Inferior parietal cortex (tissue), 1 donor: ENCODE results near the gene KRT37.

Experiments used
- DNase-seq: peaks from one replicate; pipeline ENCODE4 v3.0.0-alpha.2; 2016; ENCODE audit errors: extremely low spot score

The KRT37 gene

DNA sequence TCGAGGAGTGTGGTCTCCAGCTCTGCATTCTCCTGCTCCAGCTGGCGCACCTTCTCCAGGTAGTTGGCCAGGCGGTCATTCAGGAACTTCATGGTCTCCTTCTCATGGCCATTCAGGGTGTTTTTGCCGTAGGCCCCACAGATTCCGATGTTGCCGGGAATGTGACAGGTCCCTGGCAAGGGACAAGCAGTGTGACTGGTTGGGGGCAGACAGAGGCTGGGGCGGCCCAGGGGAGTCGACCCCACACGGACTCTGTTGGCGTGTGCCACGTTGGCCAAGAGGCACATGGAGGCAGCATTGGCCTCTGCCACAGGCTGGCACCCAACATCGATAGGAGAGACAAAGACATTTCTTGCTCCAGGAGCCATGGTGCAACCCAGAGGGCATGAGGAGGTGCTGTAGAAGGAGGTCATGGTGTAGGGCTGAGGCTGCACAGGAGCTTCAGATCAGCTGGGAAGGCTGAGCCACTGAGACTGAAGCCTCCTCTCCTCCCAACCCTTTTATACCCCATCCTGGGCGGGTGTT, at the start of gene KRT37:
KRT37 (minus strand) TSS at position 475 of the 525 bp plus-strand sequence; CDS start at position 413, 62 bp downstream.
- DNase-seq: no peak

DNA sequence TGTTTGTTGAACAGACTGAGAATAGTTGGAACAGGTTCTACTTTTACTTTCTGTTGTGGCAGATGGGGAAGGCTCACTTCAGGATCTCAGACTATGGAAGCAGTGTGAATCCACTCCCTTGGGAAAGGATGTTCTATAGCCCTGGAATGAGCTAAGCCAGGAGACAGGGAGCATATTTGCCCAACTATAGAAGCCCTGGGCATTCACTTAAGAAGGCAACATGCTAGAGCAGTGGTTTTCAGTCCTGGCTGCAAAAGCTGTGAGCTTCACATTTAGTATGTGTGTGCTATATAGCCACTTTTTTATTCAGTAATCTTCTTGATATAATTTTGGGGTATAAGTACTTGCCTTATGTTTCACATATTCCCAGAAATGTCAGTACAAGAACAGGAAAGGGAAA, 44.0 kb upstream of the KRT37 start:
- DNase-seq: no peak

DNA sequence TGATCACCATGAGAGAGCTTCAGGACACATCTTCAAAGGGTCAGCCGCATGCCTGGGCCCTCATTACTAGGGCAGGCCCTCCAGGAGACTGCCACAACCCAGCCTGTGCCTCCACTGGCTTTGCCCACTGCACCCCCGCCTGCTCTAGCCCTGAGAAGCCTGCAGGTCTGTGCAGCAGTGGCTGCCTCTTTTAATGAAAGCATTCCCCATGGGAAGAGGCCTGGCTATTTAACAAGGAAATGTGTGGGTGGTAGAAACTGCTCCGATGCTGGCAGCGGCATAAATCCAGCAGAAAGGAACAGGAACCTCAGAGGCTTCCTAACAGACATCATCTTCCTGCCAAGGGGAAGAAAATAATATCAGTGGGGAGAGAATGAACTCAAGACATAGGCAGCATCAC, 43.2 kb upstream of the KRT37 start:
- DNase-seq: no peak

DNA sequence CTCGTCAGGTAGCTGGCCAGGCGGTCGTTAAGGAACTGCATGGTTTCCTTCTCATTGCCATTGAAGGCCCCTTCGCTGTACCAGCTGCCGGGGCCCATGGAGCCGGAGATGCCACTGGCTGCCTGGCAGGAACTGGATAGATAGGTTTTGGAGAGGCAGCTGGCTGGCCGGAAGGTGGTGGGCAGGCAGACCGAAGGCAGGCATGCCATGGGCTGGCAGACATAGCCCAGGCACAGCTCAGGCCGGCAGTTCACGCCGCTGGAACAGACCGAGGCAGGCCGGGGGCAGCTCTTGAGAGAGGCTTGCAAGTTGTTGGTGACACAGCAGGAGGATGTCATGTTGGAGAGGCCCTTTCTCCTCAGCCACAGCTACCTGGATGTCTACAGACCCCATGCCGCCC, 42.6 kb upstream of the KRT37 start, which contains the start of gene KRT32:
KRT32 (minus strand) TSS at position 399 of the 400 bp plus-strand sequence; CDS start at position 338, 61 bp downstream.
- DNase-seq: no peak

DNA sequence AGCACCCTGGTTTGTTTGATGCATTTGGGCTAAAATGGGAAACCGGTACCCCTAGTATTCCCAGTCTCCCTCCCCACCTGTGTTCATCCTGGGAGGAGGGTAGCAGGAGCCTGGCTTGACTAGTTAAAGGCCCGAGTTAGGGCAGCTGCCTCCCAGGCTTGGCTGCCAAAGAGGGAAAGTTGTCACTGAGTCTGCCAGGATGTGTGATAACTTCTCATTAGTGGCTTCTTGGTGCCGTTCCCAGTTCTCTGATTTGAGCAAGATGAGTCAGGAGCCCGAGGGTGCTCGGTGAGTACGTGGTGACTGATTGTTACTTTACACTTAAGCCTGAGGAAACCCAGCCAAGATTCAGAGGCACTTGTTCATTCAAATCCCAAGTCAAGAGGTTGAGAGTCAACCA, 40.3 kb upstream of the KRT37 start:
- DNase-seq: peak; percentile 66

DNA sequence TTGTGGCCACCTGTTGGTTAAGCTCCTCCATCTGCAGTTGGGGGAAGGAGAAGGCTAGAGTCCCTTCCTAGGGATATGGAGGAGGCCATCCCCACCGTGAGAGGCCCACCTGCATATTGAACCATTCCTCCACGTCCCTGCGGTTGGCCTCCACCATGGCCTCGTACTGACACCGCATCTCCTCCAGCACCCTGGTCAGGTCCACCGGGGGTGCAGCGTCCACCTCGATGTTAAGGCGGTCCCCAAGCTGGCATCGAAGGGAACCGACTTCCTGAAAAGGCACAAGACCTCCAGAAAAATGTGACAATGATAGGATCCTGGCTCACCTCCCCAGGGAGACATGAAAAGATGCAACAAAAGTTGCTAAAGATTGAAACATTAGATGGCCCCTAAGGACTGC, 39.8 kb upstream of the KRT37 start:
- DNase-seq: no peak

DNA sequence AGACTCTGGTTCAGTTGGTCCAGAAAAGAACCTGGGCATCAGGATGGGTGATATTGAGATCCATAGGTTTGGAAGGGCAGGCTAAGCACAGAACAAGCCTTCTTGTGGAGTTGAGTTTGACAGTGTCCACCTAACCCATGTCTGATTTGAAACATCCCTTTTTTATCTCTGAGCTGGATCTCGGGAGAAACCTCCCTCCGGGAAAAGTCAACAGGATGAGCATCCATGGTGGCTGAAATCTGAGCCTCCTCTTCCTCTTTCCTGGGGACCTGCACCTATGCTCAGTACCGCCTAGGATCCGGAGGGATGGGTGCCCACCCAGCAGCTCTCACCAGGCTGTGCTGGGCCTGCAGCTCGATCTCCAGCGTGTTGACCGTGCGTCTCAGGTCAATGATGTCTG, 39.4 kb upstream of the KRT37 start:
- no peak for DNase-seq

DNA sequence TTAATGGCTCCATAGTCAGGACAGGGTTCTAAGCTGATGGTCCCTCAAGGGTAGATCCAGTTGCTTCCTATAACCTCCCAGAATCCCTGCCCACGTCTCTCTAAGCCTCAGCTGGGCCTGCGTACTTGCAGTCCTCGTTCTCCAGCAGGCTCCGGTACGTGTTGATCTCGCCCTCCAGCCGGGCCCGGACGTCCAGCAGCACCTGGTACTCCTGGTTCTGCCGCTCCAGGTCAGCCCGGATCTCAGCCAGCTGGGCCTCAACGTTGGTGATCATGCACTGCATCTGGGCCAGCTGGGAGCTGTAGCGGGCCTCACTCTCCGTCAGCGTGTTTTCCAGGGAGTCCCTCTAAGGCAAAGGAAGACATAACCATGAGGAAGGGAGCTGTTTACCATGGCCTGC, 38.3 kb upstream of the KRT37 start:
- DNase-seq: no peak

DNA sequence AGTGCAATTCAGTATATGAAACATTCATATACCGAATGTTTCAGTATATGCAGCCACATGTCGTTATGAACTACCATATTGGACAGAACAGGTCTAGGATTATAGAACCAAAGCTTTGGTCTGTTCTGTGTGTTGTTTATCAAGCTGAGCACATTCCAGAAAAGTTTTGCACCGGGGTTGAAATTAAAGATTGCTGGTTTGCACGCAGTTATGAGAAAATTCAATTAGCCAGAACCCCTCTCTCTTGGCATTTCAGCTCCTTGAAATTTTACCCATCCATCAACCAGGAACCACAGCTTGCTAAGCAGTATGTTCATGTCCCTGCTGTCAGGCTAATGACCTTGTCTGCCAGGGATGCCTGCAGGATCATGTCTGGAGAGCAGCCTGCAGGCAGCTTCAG, 33.3 kb upstream of the KRT37 start:
- DNase-seq: no peak

DNA sequence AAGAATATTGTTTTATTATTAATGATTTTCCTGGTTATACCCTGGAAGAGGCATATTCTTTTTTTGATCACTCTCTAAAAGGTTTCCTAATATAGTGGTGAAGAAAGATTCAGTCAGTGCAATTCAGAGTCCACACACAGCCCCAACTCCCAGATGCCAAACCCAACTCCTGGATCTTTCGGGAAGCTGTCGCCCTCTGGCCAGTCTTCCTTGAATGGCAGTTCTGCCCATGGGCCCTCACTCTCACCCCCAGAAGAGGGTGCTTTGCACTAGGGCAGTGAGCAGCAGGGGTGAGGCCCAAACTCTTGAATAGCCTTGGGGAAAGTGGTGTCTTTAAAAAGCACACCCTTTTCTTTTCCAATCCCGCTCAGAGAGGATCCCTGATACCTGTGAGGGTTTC, 31.8 kb upstream of the KRT37 start:
- DNase-seq: no peak

DNA sequence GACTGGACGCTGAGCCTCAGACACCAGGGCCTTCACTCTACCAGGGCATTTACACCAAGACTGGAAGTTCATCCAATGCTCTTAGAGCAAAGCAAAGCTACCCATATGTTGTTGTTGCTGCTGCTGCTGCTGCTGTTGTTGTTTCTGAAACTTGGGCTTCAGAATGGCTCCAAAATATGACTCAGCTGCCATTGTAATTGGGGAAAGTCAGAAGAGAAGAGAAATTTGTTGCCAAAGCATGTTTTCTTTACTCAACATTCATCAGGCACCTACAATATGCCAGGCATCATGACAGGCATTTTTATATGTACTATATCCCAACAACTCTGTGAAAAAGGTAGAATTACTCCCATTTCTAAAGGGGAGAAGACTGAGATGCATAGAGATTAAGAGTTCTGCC, 30.9 kb upstream of the KRT37 start:
- no peak for DNase-seq

DNA sequence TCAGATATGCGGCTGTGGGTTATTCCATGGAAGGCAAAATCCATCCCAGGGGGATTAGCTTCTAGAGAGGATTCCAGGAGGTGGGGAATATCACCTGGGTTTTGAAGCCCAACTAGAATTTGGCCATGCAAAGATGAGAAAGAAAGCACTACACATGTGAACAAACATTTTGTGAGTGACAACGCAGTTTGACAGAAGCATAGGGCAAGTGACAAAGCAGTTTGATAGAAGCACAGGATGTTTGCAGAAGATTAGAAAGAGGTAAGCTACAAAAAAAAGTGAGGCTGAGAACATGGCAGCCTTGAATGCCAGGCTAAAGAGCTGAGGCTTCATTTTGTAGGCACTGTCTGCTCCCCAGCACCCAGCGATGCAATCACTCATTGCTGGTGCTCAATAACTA, 28.7 kb upstream of the KRT37 start:
- DNase-seq: no peak

DNA sequence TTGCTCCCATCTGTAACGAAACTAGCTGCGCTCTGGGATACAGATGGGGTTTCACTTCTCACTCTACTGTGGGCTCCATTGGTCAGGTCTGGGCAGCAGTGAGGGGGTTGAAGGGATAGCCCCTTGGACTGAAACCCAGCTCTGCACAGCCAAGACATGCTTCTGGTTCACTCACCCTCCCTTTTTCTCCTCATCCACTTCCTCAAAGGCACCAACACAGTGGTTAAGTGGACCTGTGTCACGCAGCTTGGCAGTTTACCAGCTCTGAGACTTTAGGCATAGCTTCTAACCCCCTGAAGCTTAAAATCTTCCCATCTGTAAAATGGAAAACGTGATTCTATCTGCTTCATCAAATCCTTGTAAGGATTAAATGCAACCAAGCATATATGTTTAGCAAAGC, 27.9 kb upstream of the KRT37 start:
- no peak for DNase-seq

DNA sequence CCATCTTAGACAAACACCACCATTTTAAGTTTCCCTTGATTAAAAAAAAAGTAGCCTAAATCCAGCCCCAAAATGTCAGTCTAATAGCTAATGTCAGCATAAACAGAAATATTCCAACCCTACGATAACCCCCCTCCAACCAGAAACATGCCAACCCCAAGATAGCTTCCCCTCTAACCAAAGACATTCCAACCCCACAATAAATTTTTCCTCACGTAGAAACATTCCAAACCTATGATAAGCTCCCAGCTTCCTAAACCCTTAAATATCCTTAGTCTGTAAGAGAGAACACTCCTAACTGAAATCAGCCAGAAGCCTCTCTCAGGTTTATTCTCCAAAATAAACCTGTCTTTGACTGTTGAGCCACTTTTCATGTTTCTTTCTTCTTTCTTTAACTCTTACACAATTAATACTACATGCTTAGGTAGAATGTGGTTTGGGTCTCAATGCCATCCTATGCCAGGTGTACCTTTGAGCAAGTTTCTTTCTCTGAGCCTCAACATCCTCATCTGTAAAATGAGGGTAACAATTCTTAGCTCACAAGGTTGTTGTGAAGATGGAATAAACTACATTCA, 26.9 kb upstream of the KRT37 start:
- DNase-seq: no peak

DNA sequence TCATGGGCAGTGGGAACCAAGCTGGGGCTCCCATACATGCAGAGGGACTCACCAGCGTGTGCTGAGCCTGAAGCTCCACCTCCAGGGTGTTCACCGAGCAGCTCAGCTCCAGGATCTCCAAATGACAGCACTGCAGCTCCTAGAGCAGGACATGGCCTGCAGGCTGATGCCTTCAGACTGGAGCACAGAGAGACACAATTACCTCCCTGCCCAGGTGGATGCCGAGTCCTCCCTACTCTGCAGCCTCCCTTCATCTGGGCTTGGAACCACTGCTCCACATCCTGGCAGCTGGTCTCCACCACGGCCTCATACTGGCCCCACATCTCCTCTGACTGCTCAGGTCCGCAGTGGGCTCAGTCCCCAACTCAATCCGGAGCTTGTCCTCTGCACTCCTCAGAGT, 24.6 kb upstream of the KRT37 start:
- DNase-seq: no peak

DNA sequence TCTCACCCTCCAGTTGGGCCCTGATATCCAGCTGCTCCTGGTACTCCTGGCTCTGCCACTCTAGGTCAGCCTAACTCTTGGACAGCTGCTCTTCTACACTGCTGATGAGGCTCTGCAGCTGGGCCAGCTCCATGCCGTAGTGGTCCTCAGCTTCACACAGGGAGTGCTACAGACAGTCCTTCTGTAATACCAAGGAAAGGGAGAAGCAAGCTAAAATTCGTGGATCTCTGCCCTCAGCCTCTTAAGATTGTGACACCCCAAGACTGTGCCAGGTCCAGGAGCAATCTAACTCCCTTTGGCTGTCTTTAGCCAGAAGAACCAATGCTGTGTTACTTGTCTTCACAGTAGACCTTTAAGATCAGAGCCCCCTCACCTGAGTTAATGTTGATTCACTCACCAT, 24.1 kb upstream of the KRT37 start:
- no peak for DNase-seq

DNA sequence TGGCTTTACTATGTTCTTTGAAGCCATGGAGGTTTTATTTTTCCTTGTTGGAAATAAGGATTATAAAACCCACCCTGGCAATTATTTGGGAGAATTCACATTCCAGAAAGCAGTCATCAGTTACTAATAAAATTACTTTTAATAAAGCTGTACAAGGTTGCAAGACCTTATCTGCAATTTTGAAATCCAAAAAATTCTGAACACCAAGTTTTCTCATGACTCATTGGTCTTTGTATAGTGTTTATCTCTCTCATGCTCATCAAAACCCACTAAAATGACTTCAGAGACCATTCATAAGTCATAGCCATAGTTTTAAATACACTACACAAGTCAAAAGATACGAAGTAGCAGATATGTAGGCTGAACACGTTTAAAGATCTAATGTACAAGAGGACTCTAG, 22.4 kb upstream of the KRT37 start:
- DNase-seq: no peak

DNA sequence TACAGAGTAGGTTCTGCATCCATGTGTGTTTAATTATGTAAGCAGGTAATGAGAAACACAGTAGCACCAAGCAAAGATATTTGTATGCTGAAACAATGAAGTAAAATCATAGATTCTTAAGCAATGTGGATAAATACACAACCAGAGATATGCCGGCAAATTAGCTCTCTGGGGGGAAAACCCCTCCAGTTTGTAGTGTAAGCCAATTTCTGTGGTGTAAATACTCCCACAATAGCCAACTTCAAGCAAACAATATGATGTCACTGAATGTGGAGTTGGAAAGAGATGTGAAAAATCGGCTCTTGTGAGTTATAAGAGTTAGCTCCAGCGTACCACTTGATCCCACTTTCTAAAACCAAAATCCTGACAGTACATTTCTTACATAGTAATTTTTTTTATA, 20.3 kb upstream of the KRT37 start:
- no peak for DNase-seq

DNA sequence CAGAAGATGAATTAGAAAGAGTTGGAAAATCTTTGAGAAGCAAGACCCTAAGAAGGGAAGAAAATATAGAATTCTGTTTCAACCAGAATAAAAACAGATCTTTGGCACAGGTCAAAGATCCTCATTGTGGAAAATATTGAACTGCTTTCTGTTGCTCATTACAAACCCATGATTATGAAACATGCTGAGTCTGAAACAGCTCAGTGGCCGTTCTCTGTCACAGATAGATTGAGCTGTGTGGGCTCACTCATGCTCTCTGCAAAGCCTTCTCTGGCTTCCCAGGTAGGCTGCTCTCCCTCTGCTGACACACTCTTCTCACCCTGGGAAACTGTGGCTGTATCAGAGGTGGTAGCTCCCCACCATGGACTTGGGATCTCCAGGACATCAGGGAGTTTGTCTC, 19.8 kb upstream of the KRT37 start:
- no peak for DNase-seq

DNA sequence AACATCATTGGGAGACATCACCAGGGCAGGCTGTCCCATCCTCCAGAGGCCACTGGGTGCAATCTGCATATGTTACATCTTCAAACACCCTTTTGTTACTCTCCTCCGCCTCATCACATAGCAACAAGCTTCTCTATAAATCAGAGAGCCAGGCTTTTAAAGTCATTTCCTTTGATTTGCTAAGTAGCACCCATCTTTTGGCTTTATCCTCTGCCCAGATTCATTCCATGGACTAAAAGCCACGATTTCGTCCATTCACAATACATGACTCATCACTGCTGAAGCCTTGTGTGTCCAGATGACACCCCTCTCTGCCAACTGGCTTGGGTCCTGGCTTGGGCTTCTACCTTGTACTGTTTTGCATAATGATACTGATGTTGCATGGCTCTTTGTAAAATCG, 18.4 kb upstream of the KRT37 start:
- no peak for DNase-seq

DNA sequence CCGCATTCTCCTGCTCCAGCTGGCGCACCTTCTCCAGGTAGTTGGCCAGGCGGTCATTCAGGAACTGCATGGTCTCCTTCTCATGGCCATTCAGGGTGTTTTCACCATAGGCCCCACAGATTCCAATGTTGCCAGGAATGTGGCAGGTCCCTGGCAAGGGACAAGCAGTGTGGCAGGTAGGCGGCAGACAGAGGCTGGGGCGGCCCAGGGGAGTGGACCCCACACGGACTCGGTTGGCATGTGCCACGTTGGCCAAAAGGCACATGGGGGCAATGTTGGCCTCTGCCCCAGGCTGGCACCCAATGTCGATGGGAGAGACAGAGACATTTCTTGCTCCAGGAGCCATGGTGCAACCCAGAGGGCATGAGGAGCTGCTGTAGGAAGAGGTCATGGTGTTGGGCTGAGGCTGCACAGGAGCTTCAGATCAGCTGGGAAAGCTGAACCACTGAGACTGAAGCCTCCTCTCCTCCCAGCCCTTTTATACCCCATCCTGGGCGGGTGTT, 16.2 kb upstream of the KRT37 start, which contains the start of gene KRT38:
KRT38 (minus strand) TSS at position 453 of the 503 bp plus-strand sequence; CDS start at position 391, 62 bp downstream.
- DNase-seq: no peak

DNA sequence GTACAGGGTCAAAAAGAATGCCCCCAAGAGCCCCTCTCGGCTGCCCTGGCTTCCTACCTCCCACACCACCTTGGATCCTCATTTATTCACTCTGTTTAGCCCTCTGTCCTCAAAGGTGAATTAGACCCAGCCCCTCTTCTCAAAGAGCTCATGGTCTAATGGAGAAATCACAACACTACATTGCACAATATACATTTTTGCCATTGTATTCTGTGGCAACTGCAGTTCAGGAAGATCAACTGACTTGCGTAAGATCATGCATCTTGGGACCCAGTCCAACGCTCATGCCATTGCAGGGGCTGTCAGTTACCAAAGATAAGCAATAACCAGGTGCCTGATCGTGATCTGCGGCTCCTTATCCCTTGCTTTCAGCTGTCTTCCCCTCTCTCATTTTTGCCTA, 15.0 kb upstream of the KRT37 start:
- no peak for DNase-seq

DNA sequence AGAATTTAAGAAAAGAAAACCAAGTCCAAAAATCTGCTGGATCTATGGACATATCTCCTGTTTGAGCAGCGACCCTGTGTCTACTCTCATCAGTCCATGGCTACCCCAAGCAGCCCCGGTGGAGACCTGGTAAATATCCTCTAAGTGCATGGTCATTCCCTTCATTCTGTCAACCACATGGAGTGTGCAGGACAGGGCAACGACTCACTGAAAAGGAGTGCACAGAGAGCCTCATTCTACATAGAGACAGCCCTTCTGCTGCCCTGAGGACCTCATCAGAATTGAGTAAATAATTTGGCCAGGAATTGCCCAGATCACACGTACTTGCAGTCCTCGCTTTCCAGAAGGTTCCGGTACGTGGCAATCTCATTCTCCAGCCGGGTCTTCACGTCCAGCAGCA, 13.4 kb upstream of the KRT37 start:
- DNase-seq: no peak

DNA sequence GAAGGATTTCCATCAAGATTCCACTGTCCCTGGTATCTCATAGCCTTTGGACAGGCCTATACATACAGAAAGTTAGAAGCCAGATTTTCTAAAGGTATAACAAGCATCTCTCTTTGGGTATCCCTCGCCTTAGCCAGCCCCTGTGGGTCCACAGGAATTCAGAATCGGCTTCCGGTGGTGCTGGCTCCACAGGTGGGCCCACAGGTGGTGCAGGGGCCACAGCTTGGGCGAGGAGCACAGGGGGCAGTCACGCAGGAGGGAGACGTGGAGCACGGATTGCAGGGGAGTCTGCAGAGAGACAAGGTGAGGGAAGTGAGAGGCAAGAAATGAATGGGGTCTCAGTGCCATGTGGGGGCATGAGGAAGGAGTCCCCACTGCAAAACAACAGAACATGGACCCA, 12.9 kb upstream of the KRT37 start:
- no peak for DNase-seq
